RWPE1 (cell line): ENCODE data around the gene ADCY7.
"Not testable (repeated sequence)": the region's sequence is repeated elsewhere in the genome, so short reads cannot be mapped to it uniquely, and the experiment has no call there.

Experiments
- CTCF ChIA-PET: fragments of 350-600 bp; sonication (Branson Sonifier 250); formaldehyde crosslinking; extraction: SDS; loops from one replicate; lab custom pipeline; 2021; lab: Yijun Ruan, JAX
- POLR2A ChIA-PET: fragments of 400-600 bp; formaldehyde crosslinking; extraction: SDS; loops from one replicate; lab custom pipeline; 2020; ENCODE audit warnings: antibody characterized with exemption; ENCODE audit not compliant: low non-redundant PET; lab: Yijun Ruan, JAX
- DNase-seq: peaks from one replicate; pipeline ENCODE4 v3.0.0; 2012; ENCODE audit warnings: low spot score
- H3K27ac ChIP-seq: fragments of 450-650 bp; 2 replicates; pipeline ENCODE4 v1.5.1; 2017
- TF ChIP-seq, protein P1 (sequence below): fragments of 450-650 bp; conservative IDR thresholded peaks from 2 replicates; pipeline ENCODE4 v1.5.1; 2017; ENCODE audit warnings: low read depth, mild to moderate bottlenecking

ADCY7 gene

DNA sequence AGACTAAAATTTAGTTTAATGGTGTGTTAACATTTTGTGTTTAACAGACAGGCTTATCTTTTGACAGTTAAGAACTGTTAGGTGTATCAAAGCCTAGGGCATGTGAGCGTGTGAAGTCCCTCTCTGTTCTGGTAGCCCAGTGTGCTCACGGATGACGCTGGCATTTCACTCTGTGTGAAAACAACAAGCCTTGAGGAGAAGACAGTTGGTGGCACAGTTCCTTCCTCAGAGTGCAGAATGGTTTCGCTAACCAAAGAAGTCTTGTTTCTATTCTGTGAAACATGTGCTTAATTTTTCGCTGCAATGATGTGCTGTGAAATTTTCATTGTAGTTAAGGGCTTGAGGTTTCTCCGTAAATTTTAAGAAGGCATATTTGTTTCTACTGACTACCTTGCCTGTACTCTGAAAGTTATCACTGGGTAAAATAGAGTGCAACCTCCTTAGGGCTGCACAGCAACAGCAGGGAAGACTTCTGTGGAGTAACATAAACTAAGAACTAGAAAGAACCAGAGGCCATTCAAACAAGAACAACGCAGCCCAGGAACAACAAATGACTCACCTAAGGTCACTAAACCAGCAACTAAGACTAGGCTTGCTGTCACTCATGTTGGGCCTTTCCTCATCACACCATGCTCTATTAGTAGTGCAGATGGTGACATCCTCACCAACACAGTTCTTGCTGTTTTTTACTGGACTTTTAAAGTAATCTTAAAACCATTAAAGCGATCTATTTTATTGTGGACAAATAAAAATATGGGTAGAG lies 69.0 kb downstream of the ADCY7 start:
- no peak overlapping the region for H3K27ac ChIP-seq
- ChIA-PET CTCF (no interaction called here), POLR2A (no interaction called here)
- no peak for DNase-seq
- TF ChIP-seq, protein P1, sequence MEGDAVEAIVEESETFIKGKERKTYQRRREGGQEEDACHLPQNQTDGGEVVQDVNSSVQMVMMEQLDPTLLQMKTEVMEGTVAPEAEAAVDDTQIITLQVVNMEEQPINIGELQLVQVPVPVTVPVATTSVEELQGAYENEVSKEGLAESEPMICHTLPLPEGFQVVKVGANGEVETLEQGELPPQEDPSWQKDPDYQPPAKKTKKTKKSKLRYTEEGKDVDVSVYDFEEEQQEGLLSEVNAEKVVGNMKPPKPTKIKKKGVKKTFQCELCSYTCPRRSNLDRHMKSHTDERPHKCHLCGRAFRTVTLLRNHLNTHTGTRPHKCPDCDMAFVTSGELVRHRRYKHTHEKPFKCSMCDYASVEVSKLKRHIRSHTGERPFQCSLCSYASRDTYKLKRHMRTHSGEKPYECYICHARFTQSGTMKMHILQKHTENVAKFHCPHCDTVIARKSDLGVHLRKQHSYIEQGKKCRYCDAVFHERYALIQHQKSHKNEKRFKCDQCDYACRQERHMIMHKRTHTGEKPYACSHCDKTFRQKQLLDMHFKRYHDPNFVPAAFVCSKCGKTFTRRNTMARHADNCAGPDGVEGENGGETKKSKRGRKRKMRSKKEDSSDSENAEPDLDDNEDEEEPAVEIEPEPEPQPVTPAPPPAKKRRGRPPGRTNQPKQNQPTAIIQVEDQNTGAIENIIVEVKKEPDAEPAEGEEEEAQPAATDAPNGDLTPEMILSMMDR: no peak

DNA sequence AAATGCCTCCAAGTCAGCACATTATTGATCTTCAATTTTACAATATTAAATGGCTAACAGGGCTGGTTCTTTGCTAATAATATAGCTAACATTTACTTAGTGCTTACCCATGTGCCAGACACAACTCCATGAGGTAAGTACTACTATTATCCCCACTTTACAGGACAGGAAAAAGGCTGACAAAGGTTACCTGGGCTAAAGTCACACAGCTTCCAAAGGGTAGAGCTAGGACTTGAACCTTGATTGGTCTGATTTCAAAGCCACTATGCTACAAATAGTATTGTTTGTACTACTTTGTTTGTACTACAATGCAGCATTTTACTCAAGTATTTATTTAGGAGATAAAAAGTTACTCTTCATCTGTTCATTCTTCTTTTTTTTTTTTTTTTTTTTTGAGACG lies 70.5 kb downstream of the ADCY7 start:
- TF ChIP-seq, protein P1: no peak
- ChIA-PET POLR2A (no interaction called here), CTCF (no interaction called here)
- DNase-seq: no peak
- H3K27ac ChIP-seq: no peak overlapping the region

DNA sequence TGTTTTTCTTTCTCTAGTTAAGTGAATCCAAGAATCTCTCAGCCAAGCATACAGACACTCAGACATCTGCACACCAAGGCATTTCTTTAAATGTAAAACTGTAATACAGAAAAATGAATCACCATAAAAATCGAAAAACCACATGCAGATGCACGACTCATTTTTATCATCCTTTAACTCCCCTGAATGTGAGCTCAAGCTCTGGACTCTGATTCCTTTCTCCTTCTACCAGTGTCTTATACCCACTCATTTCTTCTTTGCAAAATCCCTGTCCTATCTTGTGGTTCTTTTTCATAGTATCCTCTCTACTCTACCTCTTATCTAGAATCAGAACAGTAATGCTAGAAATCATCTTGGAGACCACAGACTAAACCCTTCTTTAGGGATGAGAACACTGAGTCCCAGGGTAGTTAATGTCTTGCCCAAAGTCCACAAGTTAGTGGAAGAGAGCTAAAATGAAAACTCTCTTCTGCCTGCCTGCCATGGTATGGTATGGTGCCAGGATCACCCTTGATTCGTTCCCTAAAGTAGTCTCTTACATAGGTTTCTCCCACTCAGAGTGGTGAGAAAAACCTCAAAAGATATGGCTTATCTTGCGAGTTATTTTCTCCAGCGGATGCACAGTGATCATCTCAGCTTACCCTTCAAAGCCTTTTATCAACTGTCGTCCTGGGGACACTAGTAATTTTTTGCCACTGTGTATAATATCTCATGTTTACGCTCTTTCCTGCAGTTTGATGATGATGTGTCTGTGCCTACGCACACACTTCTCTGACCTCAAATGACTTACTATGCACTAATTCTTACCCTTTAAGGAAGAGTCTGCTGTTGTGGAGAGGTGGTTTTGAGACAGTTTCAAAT lies 72.2 kb downstream of the ADCY7 start:
- CTCF ChIA-PET: interaction anchor here (1.0 kb wide), 1 partner anchor 11 kb away, joined by 3 read pairs; no protein-coding TSS in a partner anchor
- TF ChIP-seq, protein P1: no peak
- H3K27ac ChIP-seq: no peak overlapping the region
- no peak for DNase-seq
- POLR2A ChIA-PET: interaction anchor here (0.5 kb wide), 1 partner anchor 188 kb away, joined by 3 read pairs; no protein-coding TSS in a partner anchor

DNA sequence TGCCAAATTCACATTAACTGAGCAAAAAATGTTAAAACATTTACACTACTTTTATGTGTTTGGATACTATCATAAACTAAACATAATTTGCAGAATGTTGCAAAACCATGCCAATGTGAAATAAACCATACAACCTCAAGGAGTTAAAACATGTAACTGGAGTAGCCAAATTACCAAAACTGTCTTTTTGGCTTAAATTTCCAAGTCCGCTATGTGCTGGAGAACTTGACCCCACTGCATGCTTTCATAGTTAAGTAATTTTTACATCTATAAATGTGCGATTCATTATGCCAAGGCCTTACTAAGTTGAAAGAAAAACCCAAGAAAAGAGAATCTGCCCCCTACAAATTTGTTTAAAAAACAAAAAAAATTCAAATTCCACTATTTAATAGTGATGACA lies 74.2 kb downstream of the ADCY7 start:
- POLR2A ChIA-PET: no interaction called here
- no peak overlapping the region for H3K27ac ChIP-seq
- DNase-seq: no peak
- CTCF ChIA-PET: interaction anchor here (0.6 kb wide), 1 partner anchor 302 kb away, joined by 3 read pairs; no protein-coding TSS in a partner anchor
- TF ChIP-seq, protein P1: no peak

DNA sequence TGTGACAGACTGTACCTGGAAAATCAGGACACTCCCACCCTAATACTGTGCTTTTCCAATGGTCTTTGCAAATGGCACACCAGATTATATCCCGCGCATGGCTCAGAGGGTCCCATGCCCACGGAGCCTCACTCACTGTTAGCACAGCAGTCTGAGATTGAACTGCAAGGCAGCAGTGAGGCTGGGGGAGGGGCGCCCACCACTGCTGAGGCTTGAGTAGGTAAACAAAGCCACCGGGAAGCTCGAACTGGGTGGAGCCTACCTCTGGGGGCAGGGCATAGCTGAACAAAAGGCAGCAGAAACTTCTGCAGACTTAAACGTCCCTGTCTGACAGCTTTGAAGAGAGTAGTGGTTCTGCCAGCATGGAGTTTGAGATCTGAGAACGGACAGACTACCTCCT lies 77.2 kb downstream of the ADCY7 start:
- CTCF ChIA-PET, DNase-seq, H3K27ac ChIP-seq, POLR2A ChIA-PET: not testable (repeated sequence)

DNA sequence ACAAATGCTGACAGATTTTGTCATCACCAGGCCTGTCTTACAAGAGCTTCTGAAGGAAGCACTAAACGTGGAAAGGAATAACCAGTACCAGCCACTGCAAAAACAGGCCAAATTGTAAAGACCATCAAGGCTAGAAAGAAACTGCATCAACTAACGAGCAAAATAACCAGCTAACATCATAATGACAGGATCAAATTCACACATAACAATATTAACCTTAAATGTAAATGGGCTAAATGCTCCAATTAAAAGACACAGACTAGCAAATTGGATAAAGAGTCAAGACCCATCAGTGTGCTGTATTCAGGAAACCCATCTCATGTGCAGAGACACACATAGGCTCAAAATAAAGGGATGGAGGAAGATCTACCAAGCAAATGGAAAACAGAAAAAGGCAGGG lies 78.9 kb downstream of the ADCY7 start:
- H3K27ac ChIP-seq, DNase-seq, CTCF ChIA-PET, POLR2A ChIA-PET: not testable (repeated sequence)

DNA sequence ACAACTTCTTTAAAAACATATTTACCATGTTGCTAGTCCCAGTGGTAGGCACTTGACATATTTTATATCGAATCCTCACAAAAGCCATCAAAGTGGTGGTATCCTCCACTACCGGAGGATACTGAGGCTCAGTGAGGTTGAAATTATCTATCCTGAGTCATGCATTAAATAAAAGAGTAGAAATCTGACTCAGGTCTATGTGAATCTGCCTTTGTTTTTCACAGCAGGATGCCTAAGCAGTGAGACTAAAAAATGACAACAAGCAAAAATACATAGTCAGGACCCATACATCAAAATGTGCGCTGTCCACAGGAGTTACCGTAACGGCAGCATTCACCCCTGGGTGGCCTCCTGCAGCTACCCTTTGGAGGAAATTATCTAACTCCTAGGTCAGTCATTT lies 84.8 kb downstream of the ADCY7 start:
- CTCF ChIA-PET: interaction anchor here (0.6 to 1.0 kb wide), 2 partner anchors 18 to 134 kb away, joined by 4 to 6 read pairs; partner anchors contain the start of gene BRD7
- POLR2A ChIA-PET: no interaction called here
- no peak for DNase-seq
- TF ChIP-seq, protein P1: no peak
- no peak overlapping the region for H3K27ac ChIP-seq
